ENCODE measurements around the gene BSND. TPM values are rescaled to one million over a fixed set of nuclear protein-coding genes. Genes with fewer than 3 reads are reported as not detected.

The BSND gene
- total and polyA plus RNA-seq, 9 of the 15 experiments (the other 6 are each of a cell fraction or from before 2014, with no cell fraction given) = not detected

GRCh38 chr1:55040933-55041494, 42.3 kb downstream of the BSND start:
- Histone ChIP-seq H4K20me1 (replicated peaks; ENCODE audit: control insufficient read depth, insufficient read depth, low read length) (peaks cover 9% of the 10 kb centered on the region; the same call in 1 of the 2 replicates), H3K4me3 (peak overlapping the region; percentile 56), H3K9me1 (ENCODE audit: control insufficient read depth, insufficient read depth, low read length) (no peaks in the 10 kb centered on the region), H3K36me3 (ENCODE audit: control insufficient read depth, insufficient read depth, low read length) (peaks cover 50% of the 10 kb centered on the region), H3K4me1 (replicated peaks in 1 of 2; ENCODE audit: control insufficient read depth in 2 of 2, insufficient read depth in 2 of 2, low read length in 2 of 2) (peaks cover 27 to 40% of the 10 kb centered on the region in 2 experiments; a peak in 4 of 5 replicates), H3K27ac (ENCODE audit: extremely low read depth, low read depth, low read length) (0 out of 3 replicates have a peak overlapping the region, but pooled peaks have one; percentile 67), H3K9me3 (replicated peaks; ENCODE audit: control insufficient read depth, insufficient read depth, low read depth, low read length) (no peaks in the 10 kb centered on the region), H2AFZ (ENCODE audit: low read depth, low read length) (0 out of 2 replicates have a peak overlapping the region, but pooled peaks have one; percentile 70), H3K79me2 (ENCODE audit: control insufficient read depth, insufficient read depth, low read length) (peaks cover 69% of the 10 kb centered on the region), H3K27me3 (ENCODE audit: control insufficient read depth in 2 of 2, insufficient read depth in 2 of 2, low read length in 2 of 2) (no peaks in the 10 kb centered on the region; a peak in 1 of 5 replicates), H3K4me2 (ENCODE audit: insufficient read depth, low read length) (peak overlapping the region; percentile 84), H3K9ac (ENCODE audit: insufficient read depth in 1 of 2, low read depth in 2 of 2, low read length in 2 of 2) (peak overlapping the region; percentile 64 to 96)
- FAIRE-seq (peak; percentile 62), DNase-seq (ENCODE audit: extremely low read depth in 1 of 4, low spot score in 3 of 4) (no peak), ATAC-seq (peak; percentile 3; the same call in 2 of the 3 replicates)
- POLR2A ChIA-PET = interaction anchor here (0.8 kb wide), 1 partner anchor 14 kb away, joined by 3 read pairs; no protein-coding TSS in a partner anchor
- intact Hi-C loops (cut with micrococcal nuclease) (no loop called here), in situ Hi-C loops (cut with MboI) (no loop called here)
- BruUV-seq (replicated peaks) = no TSS peak
- CTCF ChIA-PET (ENCODE audit: low intra/inter-chr PET ratio) = no interaction called here
- WGBS (ENCODE audit: insufficient coverage, low coverage, missing lambda C conversion rate) = 9% methylated on average over 5 of the region's 5 CpGs
- TF ChIP-seq DMBX1 (CRISPR knock-in tag; IDR thresholded peaks at IDR 0.05; ENCODE audit: borderline replicate concordance) (no peak), DLX4 (CRISPR knock-in tag; IDR thresholded peaks at IDR 0.05) (no peak), ZNF239 (CRISPR knock-in tag; IDR thresholded peaks at IDR 0.05) (no peak), TRIM24 (IDR thresholded peaks at IDR 0.05) (no peak), HIVEP1 (CRISPR knock-in tag; IDR thresholded peaks at IDR 0.05) (no peak), FIP1L1 (IDR thresholded peaks at IDR 0.05; ENCODE audit: low read depth, low read length, poor library complexity, severe bottlenecking) (no peak), TFAP4 (CRISPR knock-in tag; IDR thresholded peaks at IDR 0.05; ENCODE audit: borderline replicate concordance) (0 out of 2 replicates have a peak, but pooled peaks have one; percentile 4), SMARCC2 (IDR thresholded peaks at IDR 0.05; ENCODE audit: low read depth) (no peak), MEF2D (tag; conservative IDR thresholded peaks at IDR 0.05; ENCODE audit: low read depth) (no peak), JUNB (CRISPR knock-in tag; conservative IDR thresholded peaks at IDR 0.05) (no peak), EP400 (IDR thresholded peaks at IDR 0.05) (no peak), NFRKB (IDR thresholded peaks at IDR 0.05; ENCODE audit: low read depth) (no peak), CEBPB (tag; IDR thresholded peaks at IDR 0.05) (peak; percentile 57; the same call in 1 of the 2 replicates)
